NCI-H82 treated with DMSO at 0.1 percent for 48 hours (cell line): ENCODE measurements around the gene PROKR1.

Experiments
- DNase-seq: peaks from one replicate; lab custom pipeline; 2025; ENCODE audit not compliant: unreplicated experiment; lab: John Stamatoyannopoulos, UW

PROKR1 gene

DNA sequence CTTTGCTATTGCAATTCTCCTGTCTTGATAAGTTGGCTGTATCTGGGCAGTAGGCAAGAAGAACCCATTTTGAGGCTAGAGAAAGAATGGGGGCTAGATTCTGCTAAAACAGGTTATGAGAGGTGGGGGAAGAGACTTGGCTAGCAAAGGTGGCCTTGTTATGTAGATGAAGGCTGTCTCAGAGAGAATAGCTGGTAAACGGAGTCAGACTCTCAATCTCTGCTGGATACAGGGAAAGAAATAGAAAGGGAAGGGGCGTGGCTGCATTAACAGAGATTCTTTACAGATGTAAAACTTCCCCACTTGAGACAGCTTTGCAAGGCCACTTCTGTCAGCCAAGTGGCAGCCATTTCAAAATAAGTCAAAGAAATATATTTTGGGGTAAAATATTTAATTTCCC, 53.2 kb downstream of the PROKR1 start:
- DNase-seq = no peak

DNA sequence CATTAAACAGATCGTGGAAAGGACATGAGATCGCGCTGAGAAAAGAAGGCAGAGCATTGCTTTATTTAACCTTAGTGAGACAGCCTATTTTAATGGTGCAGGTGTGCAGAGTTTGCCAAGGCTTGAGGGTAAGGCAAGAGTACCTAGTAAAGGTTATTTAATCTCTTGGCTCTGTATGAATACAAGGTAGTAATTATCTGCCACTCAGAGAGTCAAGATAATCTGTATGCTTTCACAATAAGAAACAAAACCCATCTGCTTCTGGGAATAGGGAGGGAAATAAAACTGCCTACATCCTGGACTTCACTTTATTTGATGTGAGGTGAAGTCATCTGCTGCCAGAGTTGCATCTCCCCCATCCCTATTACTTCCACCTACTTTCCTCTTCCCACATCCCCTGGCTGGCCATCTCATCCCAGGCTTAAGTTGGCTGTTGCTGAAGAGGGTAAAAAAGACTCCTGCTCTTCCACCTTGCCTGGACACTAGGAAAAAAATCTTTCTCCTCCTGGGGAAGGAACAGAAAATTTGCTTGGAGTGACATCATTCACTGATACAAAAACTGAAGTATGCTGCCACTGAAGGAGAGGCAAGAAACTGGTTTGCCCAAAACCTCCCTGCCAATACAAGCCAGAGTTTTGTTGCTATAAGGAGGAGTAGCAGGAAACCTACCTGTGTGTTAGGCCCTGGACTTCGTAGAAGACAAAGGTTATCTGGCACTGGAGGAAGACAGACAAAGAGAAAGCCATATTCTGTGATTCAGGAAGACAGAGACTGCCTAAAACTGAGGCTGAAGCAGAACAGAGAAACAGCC, 55.4 kb downstream of the PROKR1 start:
- DNase-seq = no peak

DNA sequence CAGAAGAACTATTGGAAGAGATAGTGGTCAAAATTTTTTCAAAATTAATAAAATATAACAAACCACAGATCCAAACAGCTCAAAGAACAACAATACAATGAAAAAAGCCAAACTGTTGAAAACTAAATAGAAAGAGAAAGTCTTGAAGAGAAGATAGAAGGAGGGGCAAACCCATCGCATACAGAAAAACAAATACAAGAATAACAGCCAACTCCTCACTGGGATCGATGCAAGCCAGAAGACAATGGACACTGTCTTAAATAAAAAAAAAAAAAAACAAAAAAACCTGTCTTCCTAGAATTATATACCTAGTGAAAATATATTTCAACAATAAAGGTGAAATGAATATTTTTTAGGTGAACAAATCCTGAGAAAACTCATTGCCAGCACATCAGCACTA, 57.2 kb downstream of the PROKR1 start:
- no peak for DNase-seq

DNA sequence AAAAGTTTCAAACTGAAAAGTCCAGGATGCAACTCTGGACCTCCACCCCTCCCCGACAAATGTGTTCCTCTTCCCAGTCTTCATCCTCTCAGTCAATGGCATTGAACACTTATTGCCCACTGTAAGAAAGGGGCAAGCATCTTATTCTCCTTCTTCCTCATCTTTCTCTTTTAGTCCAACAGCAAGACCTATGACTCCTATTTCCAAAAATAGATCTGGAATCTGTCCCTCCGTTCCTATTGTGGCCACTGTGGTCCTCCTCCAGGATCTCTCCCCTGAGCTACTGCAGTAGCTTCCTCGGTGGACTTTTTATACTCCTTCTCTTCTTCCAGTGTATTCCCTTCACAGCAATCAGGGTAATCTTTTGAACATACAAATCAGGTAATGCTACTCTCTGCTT, 63.3 kb downstream of the PROKR1 start:
- DNase-seq = no peak
